ENCODE data around the gene ZFYVE28.

Gene ZFYVE28

DNA sequence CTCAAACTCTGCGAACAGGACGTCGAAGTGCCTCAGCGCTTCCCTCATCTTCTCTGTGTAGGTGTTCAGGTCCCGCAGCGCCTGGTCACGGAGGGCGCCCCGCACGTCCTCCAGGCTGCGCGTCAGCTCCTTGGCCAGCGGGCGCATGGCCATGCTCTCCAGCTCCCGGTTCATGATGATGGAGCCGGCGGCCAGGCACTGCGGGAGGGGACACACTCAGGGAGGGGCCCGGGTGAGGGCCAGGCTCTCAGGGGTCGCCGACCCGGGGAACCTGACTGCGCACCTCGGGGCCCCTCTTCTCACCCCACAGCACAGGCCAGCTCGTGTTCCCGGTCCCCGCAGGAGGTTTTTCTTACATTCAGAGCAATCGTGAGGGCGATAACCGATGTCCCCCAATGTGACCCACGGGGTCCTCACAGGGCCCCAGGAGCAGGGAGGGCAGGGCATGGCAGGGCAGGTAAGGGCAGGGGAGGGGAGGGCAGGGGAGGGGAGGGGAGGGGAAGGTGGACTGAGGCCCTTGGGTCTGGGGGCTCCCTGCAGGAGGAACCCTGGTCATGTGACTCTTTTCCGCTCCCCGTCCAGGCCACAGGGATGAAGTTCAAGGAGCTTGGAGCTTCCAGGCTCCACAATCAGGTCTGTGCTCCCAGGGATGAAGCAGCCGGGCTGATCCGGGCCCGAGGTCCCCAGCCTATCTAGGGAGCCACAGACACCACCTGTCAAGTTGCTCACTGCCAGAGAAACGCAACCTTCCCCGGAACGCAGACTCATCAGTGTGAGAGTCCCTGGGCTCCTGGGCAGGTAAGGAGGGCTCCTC, 78.8 kb downstream of the ZFYVE28 start:
- no peak for DNase-seq (ENCODE audit: extremely low spot score)
- ChIA-PET POLR2A (no interaction called here), CTCF (no interaction called here)
- TF ChIP-seq L3MBTL2 (conservative IDR thresholded peaks at IDR 0.05) = no peak
- no peak for TF ChIP-seq BHLHE40 (IDR thresholded peaks at IDR 0.05; ENCODE audit: borderline replicate concordance)
- TF ChIP-seq LEF1 (IDR thresholded peaks at IDR 0.05; ENCODE audit: borderline replicate concordance) = no peak
- no peak for TF ChIP-seq SP1 (IDR thresholded peaks at IDR 0.05)
- no peak for TF ChIP-seq SUZ12 (IDR thresholded peaks at IDR 0.05)
- no peak for TF ChIP-seq CTBP1 (IDR thresholded peaks at IDR 0.05; ENCODE audit: borderline replicate concordance)
- no peak for TF ChIP-seq TARDBP (IDR thresholded peaks at IDR 0.05)
- TF ChIP-seq, protein P1, sequence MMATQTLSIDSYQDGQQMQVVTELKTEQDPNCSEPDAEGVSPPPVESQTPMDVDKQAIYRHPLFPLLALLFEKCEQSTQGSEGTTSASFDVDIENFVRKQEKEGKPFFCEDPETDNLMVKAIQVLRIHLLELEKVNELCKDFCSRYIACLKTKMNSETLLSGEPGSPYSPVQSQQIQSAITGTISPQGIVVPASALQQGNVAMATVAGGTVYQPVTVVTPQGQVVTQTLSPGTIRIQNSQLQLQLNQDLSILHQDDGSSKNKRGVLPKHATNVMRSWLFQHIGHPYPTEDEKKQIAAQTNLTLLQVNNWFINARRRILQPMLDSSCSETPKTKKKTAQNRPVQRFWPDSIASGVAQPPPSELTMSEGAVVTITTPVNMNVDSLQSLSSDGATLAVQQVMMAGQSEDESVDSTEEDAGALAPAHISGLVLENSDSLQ (IDR thresholded peaks at IDR 0.05) = no peak
- no peak for TF ChIP-seq ELF4 (IDR thresholded peaks at IDR 0.05)
- TF ChIP-seq FOXK2 (IDR thresholded peaks at IDR 0.05) = no peak
- TF ChIP-seq FOXA1 (IDR thresholded peaks at IDR 0.05) = no peak
- no peak for TF ChIP-seq NFRKB (IDR thresholded peaks at IDR 0.05)
- no peak for TF ChIP-seq HDGF (IDR thresholded peaks at IDR 0.05; ENCODE audit: borderline replicate concordance)
- no peak for TF ChIP-seq ZNF384 (IDR thresholded peaks at IDR 0.05)
- TF ChIP-seq ARNT (IDR thresholded peaks at IDR 0.05) = no peak
- TF ChIP-seq FOXM1 (IDR thresholded peaks at IDR 0.05; ENCODE audit: borderline replicate concordance) = no peak

GRCh38 chr4:2338754-2339457, 79.5 kb downstream of the ZFYVE28 start:
- CTCF ChIA-PET = no interaction called here
- POLR2A ChIA-PET = no interaction called here

DNA sequence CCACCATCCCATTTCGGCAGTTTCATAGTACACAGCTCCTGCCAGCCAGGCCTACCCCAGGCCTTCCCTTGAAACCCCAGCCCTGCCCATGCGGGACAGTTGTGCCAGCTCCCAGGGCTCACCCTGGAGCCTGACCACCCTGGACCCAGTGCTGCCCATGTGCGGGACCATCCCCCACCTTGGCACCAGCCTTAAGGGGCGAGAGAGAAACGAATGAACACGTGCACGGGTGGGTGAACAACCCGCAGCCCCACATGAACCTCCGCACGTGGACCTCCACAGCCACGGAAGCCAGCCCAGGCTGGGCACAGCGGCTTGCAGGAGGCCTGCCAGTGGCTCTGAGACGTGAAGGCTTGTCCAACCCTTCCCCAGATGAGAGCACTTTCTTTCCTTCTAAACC, 80.5 kb downstream of the ZFYVE28 start:
- CTCF ChIA-PET = interaction anchor here (0.6 kb wide), 1 partner anchor 34 kb away, joined by 4 read pairs; no protein-coding TSS in a partner anchor
- peak; percentile 6 for DNase-seq (ENCODE audit: extremely low spot score)
- TF ChIP-seq NFRKB (IDR thresholded peaks at IDR 0.05) (no peak), ARNT (IDR thresholded peaks at IDR 0.05) (no peak), HDGF (IDR thresholded peaks at IDR 0.05; ENCODE audit: borderline replicate concordance) (no peak)
- TF ChIP-seq, protein P1 (IDR thresholded peaks at IDR 0.05) = no peak
- POLR2A ChIA-PET = no interaction called here

More at GRCh38 chr4:2338754-2339457, 79.5 kb downstream of the ZFYVE28 start:
- TF ChIP-seq TARDBP (IDR thresholded peaks at IDR 0.05) = no peak
- TF ChIP-seq, protein P1 (IDR thresholded peaks at IDR 0.05) = no peak
- TF ChIP-seq ZNF384 (IDR thresholded peaks at IDR 0.05) = no peak
- no peak for TF ChIP-seq HDGF (IDR thresholded peaks at IDR 0.05; ENCODE audit: borderline replicate concordance)
- no peak for TF ChIP-seq NFRKB (IDR thresholded peaks at IDR 0.05)
- no peak for TF ChIP-seq SUZ12 (IDR thresholded peaks at IDR 0.05)
- no peak for TF ChIP-seq FOXK2 (IDR thresholded peaks at IDR 0.05)
- TF ChIP-seq FOXA1 (IDR thresholded peaks at IDR 0.05) = no peak
- no peak for TF ChIP-seq ARNT (IDR thresholded peaks at IDR 0.05)
- no peak for TF ChIP-seq SP1 (IDR thresholded peaks at IDR 0.05)
- no peak for TF ChIP-seq LEF1 (IDR thresholded peaks at IDR 0.05; ENCODE audit: borderline replicate concordance)
- TF ChIP-seq L3MBTL2 (conservative IDR thresholded peaks at IDR 0.05) = no peak
- no peak for TF ChIP-seq CTBP1 (IDR thresholded peaks at IDR 0.05; ENCODE audit: borderline replicate concordance)
- no peak for TF ChIP-seq ELF4 (IDR thresholded peaks at IDR 0.05)
- no peak for TF ChIP-seq FOXM1 (IDR thresholded peaks at IDR 0.05; ENCODE audit: borderline replicate concordance)
- no peak for TF ChIP-seq BHLHE40 (IDR thresholded peaks at IDR 0.05; ENCODE audit: borderline replicate concordance)
- DNase-seq (ENCODE audit: extremely low spot score) = no peak

GRCh38 chr4:2337131-2337723, 81.2 kb downstream of the ZFYVE28 start:
- ChIA-PET CTCF (no interaction called here), POLR2A (no interaction called here)
- no peak for TF ChIP-seq LEF1 (IDR thresholded peaks at IDR 0.05; ENCODE audit: borderline replicate concordance)
- no peak for TF ChIP-seq L3MBTL2 (conservative IDR thresholded peaks at IDR 0.05)
- TF ChIP-seq FOXA1 (IDR thresholded peaks at IDR 0.05) = no peak
- no peak for TF ChIP-seq CTBP1 (IDR thresholded peaks at IDR 0.05; ENCODE audit: borderline replicate concordance)
- no peak for TF ChIP-seq SP1 (IDR thresholded peaks at IDR 0.05)
- TF ChIP-seq BHLHE40 (IDR thresholded peaks at IDR 0.05; ENCODE audit: borderline replicate concordance) = no peak
- TF ChIP-seq FOXK2 (IDR thresholded peaks at IDR 0.05) = no peak
- no peak for TF ChIP-seq NFRKB (IDR thresholded peaks at IDR 0.05)
- TF ChIP-seq ZNF384 (IDR thresholded peaks at IDR 0.05) = no peak
- TF ChIP-seq, protein P1 (IDR thresholded peaks at IDR 0.05) = no peak
- TF ChIP-seq HDGF (IDR thresholded peaks at IDR 0.05; ENCODE audit: borderline replicate concordance) = no peak
- TF ChIP-seq ARNT (IDR thresholded peaks at IDR 0.05) = no peak
- TF ChIP-seq FOXM1 (IDR thresholded peaks at IDR 0.05; ENCODE audit: borderline replicate concordance) = no peak
- no peak for TF ChIP-seq ELF4 (IDR thresholded peaks at IDR 0.05)
- no peak for TF ChIP-seq SUZ12 (IDR thresholded peaks at IDR 0.05)
- no peak for TF ChIP-seq TARDBP (IDR thresholded peaks at IDR 0.05)
- peak; percentile 4 for DNase-seq (ENCODE audit: extremely low spot score)

GRCh38 chr4:2336659-2337058, 81.8 kb downstream of the ZFYVE28 start:
- TF ChIP-seq HDGF (IDR thresholded peaks at IDR 0.05; ENCODE audit: borderline replicate concordance) = no peak
- CTCF ChIA-PET = no interaction called here
- no peak for DNase-seq (ENCODE audit: extremely low spot score)
- POLR2A ChIA-PET = no interaction called here

Data from HEK293T (cell line).